Omental fat pad (tissue), 4 donors: Measurements from ENCODE around the gene COPZ2. TPM values are rescaled to one million over a fixed set of nuclear protein-coding genes. Genes with fewer than 3 reads are reported as not detected.

Source experiments
- ATAC-seq: fragments of 150-250 bp; one replicate; pipeline ENCODE4 v1.9.1; 2016; ENCODE audit warnings: mild to moderate bottlenecking, moderate library complexity; ENCODE audit not compliant: low FRiP score
- DNase-seq: peaks from one replicate; pipeline ENCODE4 v3.0.0-alpha.2; 2019; ENCODE audit warnings: low spot score
- CTCF ChIP-seq, 3 donors: fragments of 450-650 bp; IDR thresholded peaks; one replicate each; pipeline ENCODE4 v1.5.1; 2016 to 2017; ENCODE audit warnings: antibody characterized with exemption in 3 of 3, mild to moderate bottlenecking in 3 of 3, moderate library complexity in 2 of 3
- total RNA-seq, 4 donors: library from RNA; depleted of rRNA; stranded (reverse); fragments of >200 nt; gene quantifications; one replicate each; pipeline ENCODE4 v1.1.0, GENCODE V29; 2016

Gene COPZ2
- total RNA-seq, 4 donors from 2014 or later, result 43.8 to 61.8 (median 49.7) TPM

- no peak for ATAC-seq
- DNase-seq, result no peak
Observed at GRCh38 chr17:48027322-48027981, 10.1 kb downstream of the COPZ2 start.

GRCh38 chr17:48026502-48027321, 10.9 kb downstream of the COPZ2 start:
- ATAC-seq (peak; percentile 25), DNase-seq (peak; percentile 62)
- TF ChIP-seq CTCF (IDR thresholded peaks at IDR 0.05), result peak in 2 of 3 donors; percentile 37 to 84

More at GRCh38 chr17:48027322-48027981, 10.1 kb downstream of the COPZ2 start:
- no peak for TF ChIP-seq CTCF (IDR thresholded peaks at IDR 0.05)

- TF ChIP-seq CTCF (IDR thresholded peaks at IDR 0.05), result no peak
- ATAC-seq (no peak), DNase-seq (no peak)
Observed at GRCh38 chr17:48025904-48026501, 11.6 kb downstream of the COPZ2 start.

GRCh38 chr17:48025040-48025903, 12.3 kb downstream of the COPZ2 start:
- TF ChIP-seq CTCF (IDR thresholded peaks at IDR 0.05), result no peak
- peak; percentile 92 for DNase-seq
- peak; percentile 89 for ATAC-seq

GRCh38 chr17:48024149-48025039, 13.2 kb downstream of the COPZ2 start:
- DNase-seq, result no peak
- no peak for TF ChIP-seq CTCF (IDR thresholded peaks at IDR 0.05)
- ATAC-seq, result no peak
